ENCODE measurements around the gene RAP1GAP2.

Gene RAP1GAP2

DNA sequence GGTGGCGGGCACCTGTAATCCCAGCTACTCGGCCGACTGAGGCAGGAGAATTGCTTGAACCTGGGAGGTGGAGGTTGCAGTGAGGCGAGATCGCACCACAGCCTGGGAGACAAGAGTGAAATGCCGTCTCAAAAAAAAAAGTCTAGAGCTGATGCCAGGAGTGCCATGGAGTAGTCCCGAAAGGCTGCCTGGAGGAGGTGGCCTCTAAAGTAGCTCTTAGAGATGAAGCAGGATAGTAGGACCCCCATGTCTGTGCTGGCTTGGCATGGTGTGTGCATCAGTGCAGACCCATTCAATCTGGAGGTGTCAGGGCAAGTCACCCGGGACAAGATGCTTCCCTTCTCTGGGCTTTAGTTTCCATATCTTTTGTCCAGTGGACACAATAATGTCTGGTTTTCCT lies 6.3 kb downstream of the RAP1GAP2 start:
- H3K9ac ChIP-seq (ENCODE audit: low read depth, low read length): no peak overlapping the region
- H3K4me1 ChIP-seq (ENCODE audit: control insufficient read depth, insufficient read depth, low read length): no peaks in the 10 kb centered on the region
- no peak overlapping the region for H3K4me2 ChIP-seq (ENCODE audit: low read length)
- peaks cover 72% of the 10 kb centered on the region for H3K27me3 ChIP-seq (ENCODE audit: control insufficient read depth, insufficient read depth, low read length)
- no peaks in the 10 kb centered on the region for H3K9me3 ChIP-seq (replicated peaks; ENCODE audit: low read length)
- no peaks in the 10 kb centered on the region for H3K36me3 ChIP-seq (ENCODE audit: insufficient read depth, low read length)
- no peak overlapping the region for H3K4me3 ChIP-seq (ENCODE audit: low read length)

- no peak overlapping the region for H3K4me3 ChIP-seq (ENCODE audit: low read length)
- no peak overlapping the region for H3K4me2 ChIP-seq (ENCODE audit: low read length)
- no peak overlapping the region for H3K9ac ChIP-seq (ENCODE audit: low read depth, low read length)
- H3K36me3 ChIP-seq (ENCODE audit: insufficient read depth, low read length): no peaks in the 10 kb centered on the region
- H3K27me3 ChIP-seq (ENCODE audit: control insufficient read depth, insufficient read depth, low read length): peaks cover 73% of the 10 kb centered on the region
- no peaks in the 10 kb centered on the region for H3K4me1 ChIP-seq (ENCODE audit: control insufficient read depth, insufficient read depth, low read length)
- no peaks in the 10 kb centered on the region for H3K9me3 ChIP-seq (replicated peaks; ENCODE audit: low read length)
These were observed 7.1 kb downstream of the RAP1GAP2 start for GRCh38 chr17:2803386-2803785.

DNA sequence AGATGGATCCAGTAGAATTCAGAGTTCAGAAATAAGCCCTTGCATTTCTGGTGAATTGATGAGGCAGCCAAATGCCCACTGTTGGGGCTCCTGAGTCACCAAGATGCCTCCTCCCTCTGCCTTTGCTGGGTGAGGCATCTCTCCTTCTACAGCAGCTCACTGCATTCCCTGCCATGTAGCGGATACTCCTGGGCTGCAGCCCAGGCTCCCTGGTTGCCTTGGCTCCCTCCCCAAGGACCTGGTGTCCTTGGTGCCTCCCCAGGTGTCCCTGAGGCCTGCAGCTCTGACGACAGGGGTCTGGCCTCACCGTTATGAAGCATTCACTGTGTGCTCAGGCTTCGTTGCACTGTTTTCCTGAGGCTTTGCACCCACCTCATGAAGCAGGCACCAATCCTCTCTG lies 7.7 kb downstream of the RAP1GAP2 start:
- no peak overlapping the region for H3K4me3 ChIP-seq (ENCODE audit: low read length)
- no peak overlapping the region for H3K9ac ChIP-seq (ENCODE audit: low read depth, low read length)
- H3K36me3 ChIP-seq (ENCODE audit: insufficient read depth, low read length): no peaks in the 10 kb centered on the region
- H3K4me1 ChIP-seq (ENCODE audit: control insufficient read depth, insufficient read depth, low read length): no peaks in the 10 kb centered on the region
- H3K9me3 ChIP-seq (replicated peaks; ENCODE audit: low read length): no peaks in the 10 kb centered on the region
- no peak overlapping the region for H3K4me2 ChIP-seq (ENCODE audit: low read length)
- H3K27me3 ChIP-seq (ENCODE audit: control insufficient read depth, insufficient read depth, low read length): peaks cover 69% of the 10 kb centered on the region

GRCh38 chr17:2804912-2805311 lies 8.7 kb downstream of the RAP1GAP2 start:
- Histone ChIP-seq H3K4me1 (ENCODE audit: control insufficient read depth, insufficient read depth, low read length) (no peaks in the 10 kb centered on the region), H3K9me3 (replicated peaks; ENCODE audit: low read length) (no peaks in the 10 kb centered on the region), H3K4me3 (ENCODE audit: low read length) (no peak overlapping the region), H3K9ac (ENCODE audit: low read depth, low read length) (no peak overlapping the region), H3K4me2 (ENCODE audit: low read length) (no peak overlapping the region), H3K27me3 (ENCODE audit: control insufficient read depth, insufficient read depth, low read length) (peaks cover 65% of the 10 kb centered on the region), H3K36me3 (ENCODE audit: insufficient read depth, low read length) (no peaks in the 10 kb centered on the region)

DNA sequence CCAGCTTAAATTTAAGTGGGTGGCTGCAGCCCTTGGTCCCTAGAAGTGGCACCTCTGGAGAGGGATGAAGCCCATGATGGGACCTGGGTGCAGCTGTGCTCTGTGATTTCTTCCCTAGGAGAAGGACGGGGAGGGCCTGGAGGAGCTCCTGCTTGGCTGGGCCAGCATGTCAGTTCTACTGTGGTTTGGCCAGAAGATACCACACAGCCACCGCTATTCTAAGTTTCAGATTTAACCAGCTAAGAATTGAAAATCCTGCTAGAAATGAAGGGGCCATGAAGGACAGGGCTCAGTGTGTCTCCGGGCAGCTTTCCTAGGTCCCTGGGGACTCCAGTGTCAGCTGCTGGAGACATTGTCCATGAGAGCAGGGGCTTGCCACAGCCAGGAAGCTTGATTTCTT lies 9.7 kb downstream of the RAP1GAP2 start:
- Histone ChIP-seq H3K9ac (ENCODE audit: low read depth, low read length) (no peak overlapping the region), H3K9me3 (replicated peaks; ENCODE audit: low read length) (no peaks in the 10 kb centered on the region), H3K4me1 (ENCODE audit: control insufficient read depth, insufficient read depth, low read length) (no peaks in the 10 kb centered on the region), H3K4me3 (ENCODE audit: low read length) (no peak overlapping the region), H3K4me2 (ENCODE audit: low read length) (no peak overlapping the region), H3K27me3 (ENCODE audit: control insufficient read depth, insufficient read depth, low read length) (peaks cover 58% of the 10 kb centered on the region), H3K36me3 (ENCODE audit: insufficient read depth, low read length) (no peaks in the 10 kb centered on the region)

- peaks cover 11% of the 10 kb centered on the region for H3K4me1 ChIP-seq (ENCODE audit: control insufficient read depth, insufficient read depth, low read length)
These were observed 12.4 kb downstream of the RAP1GAP2 start for GRCh38 chr17:2808367-2809335.

GRCh38 chr17:2809337-2809736 lies 13.1 kb downstream of the RAP1GAP2 start:
- Histone ChIP-seq H3K27me3 (ENCODE audit: control insufficient read depth, insufficient read depth, low read length) (peaks cover 30% of the 10 kb centered on the region), H3K4me2 (ENCODE audit: low read length) (no peak overlapping the region), H3K4me3 (ENCODE audit: low read length) (no peak overlapping the region), H3K4me1 (ENCODE audit: control insufficient read depth, insufficient read depth, low read length) (peaks cover 11% of the 10 kb centered on the region), H3K9ac (ENCODE audit: low read depth, low read length) (no peak overlapping the region), H3K36me3 (ENCODE audit: insufficient read depth, low read length) (no peaks in the 10 kb centered on the region), H3K9me3 (replicated peaks; ENCODE audit: low read length) (no peaks in the 10 kb centered on the region)

More at GRCh38 chr17:2808367-2809335, 12.4 kb downstream of the RAP1GAP2 start:
- H3K9ac ChIP-seq (ENCODE audit: low read depth, low read length): no peak overlapping the region
- no peaks in the 10 kb centered on the region for H3K9me3 ChIP-seq (replicated peaks; ENCODE audit: low read length)
- H3K4me2 ChIP-seq (ENCODE audit: low read length): no peak overlapping the region
- peaks cover 37% of the 10 kb centered on the region for H3K27me3 ChIP-seq (ENCODE audit: control insufficient read depth, insufficient read depth, low read length)
- H3K36me3 ChIP-seq (ENCODE audit: insufficient read depth, low read length): no peaks in the 10 kb centered on the region
- no peak overlapping the region for H3K4me3 ChIP-seq (ENCODE audit: low read length)

DNA sequence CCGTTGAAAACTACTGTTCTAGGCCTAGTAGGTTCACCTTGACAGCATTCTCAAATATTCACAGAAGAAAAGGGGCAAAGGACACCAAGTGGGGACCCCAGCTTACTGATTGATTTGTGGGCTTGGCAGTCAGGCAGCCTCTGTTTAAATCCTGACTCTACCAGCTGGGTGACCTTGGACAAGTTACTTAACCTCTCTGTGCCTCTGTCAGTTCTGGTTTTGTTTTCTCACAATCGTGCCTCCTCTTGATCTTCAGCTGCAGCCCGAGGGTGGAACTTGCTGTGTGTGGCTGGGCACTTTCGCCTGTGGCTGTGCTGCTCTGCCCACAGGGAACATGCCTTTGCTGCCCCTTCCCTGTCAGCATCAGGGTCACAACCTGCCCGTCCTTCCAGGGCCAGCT lies 17.8 kb downstream of the RAP1GAP2 start:
- peaks cover 18% of the 10 kb centered on the region for H3K4me1 ChIP-seq (ENCODE audit: control insufficient read depth, insufficient read depth, low read length)
- H3K36me3 ChIP-seq (ENCODE audit: insufficient read depth, low read length): no peaks in the 10 kb centered on the region
- H3K4me2 ChIP-seq (ENCODE audit: low read length): no peak overlapping the region
- H3K27me3 ChIP-seq (ENCODE audit: control insufficient read depth, insufficient read depth, low read length): peaks cover 4% of the 10 kb centered on the region
- H3K4me3 ChIP-seq (ENCODE audit: low read length): no peak overlapping the region
- H3K9ac ChIP-seq (ENCODE audit: low read depth, low read length): no peak overlapping the region
- no peaks in the 10 kb centered on the region for H3K9me3 ChIP-seq (replicated peaks; ENCODE audit: low read length)

DNA sequence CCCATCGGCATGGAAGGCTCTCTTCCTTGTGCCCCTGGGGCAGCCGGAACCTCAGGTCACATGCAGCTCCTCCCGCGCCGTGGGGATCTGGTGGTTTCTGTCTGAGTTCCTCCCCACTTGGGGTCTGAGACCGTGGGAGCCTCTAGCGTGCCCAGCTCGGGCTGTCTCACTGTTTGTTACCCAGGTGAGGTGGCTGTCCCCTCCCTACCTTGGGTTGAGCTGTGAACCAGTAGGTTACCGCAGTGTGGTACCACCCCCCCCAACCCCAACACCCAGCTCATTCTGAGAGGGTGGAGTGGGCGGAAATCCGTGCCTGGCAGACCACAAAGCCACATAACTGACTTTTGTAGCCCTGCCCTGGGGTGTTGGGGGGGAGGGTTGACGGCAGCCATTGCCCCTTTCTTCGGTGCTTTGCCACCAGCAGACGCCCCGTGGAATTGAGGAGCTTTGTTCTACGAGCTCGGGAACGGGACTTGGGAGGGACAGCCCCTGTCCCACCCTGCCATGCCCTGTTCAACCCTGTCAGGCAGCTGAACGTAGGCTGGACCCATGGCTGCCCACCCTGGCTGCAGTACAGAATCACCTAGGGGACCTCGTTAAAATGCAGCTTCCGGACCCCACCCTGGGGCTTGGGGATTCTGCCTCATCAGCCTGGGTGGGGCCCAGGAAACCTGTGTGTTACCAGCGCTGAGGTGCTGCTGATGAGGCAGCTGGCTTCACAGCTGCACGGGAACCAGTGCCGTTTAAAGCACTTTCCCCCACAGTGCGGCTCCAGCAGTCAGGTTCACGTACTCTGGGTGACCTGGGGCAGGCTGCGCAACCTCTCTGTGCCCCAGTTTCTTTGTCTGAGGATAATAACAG lies 18.5 kb downstream of the RAP1GAP2 start:
- Histone ChIP-seq H3K27me3 (ENCODE audit: control insufficient read depth, insufficient read depth, low read length) (peaks cover 1% of the 10 kb centered on the region), H3K4me3 (ENCODE audit: low read length) (no peak overlapping the region), H3K4me1 (ENCODE audit: control insufficient read depth, insufficient read depth, low read length) (peaks cover 18% of the 10 kb centered on the region), H3K9ac (ENCODE audit: low read depth, low read length) (no peak overlapping the region), H3K4me2 (ENCODE audit: low read length) (no peak overlapping the region), H3K36me3 (ENCODE audit: insufficient read depth, low read length) (no peaks in the 10 kb centered on the region), H3K9me3 (replicated peaks; ENCODE audit: low read length) (no peaks in the 10 kb centered on the region)

GRCh38 chr17:2815781-2816185 lies 19.5 kb downstream of the RAP1GAP2 start:
- no peak overlapping the region for H3K4me3 ChIP-seq (ENCODE audit: low read length)
- peaks cover 4% of the 10 kb centered on the region for H3K27me3 ChIP-seq (ENCODE audit: control insufficient read depth, insufficient read depth, low read length)
- no peaks in the 10 kb centered on the region for H3K36me3 ChIP-seq (ENCODE audit: insufficient read depth, low read length)
- no peaks in the 10 kb centered on the region for H3K9me3 ChIP-seq (replicated peaks; ENCODE audit: low read length)
- no peak overlapping the region for H3K4me2 ChIP-seq (ENCODE audit: low read length)
- no peak overlapping the region for H3K9ac ChIP-seq (ENCODE audit: low read depth, low read length)
- peaks cover 18% of the 10 kb centered on the region for H3K4me1 ChIP-seq (ENCODE audit: control insufficient read depth, insufficient read depth, low read length)

DNA sequence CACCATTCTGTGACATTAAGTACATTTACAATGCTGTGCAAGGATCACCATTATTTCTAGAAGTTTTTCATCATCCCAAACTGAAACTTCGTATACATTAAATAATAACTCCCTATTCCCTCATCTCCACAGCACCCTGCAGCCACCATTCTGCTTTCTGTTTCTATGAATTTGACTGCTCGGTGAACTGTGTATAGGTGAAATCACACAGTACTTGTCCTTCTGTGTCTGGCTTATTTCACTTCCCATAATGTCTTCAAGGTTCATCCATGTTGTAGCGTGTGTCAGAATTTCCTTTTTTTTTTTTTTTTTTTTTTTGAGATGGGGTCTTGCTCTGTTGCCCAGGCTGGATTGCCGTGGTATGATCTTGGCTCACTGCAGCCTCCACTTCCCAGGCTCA lies 20.4 kb downstream of the RAP1GAP2 start:
- no peaks in the 10 kb centered on the region for H3K9me3 ChIP-seq (replicated peaks; ENCODE audit: low read length)
- no peak overlapping the region for H3K4me2 ChIP-seq (ENCODE audit: low read length)
- no peak overlapping the region for H3K9ac ChIP-seq (ENCODE audit: low read depth, low read length)
- no peaks in the 10 kb centered on the region for H3K36me3 ChIP-seq (ENCODE audit: insufficient read depth, low read length)
- H3K27me3 ChIP-seq (ENCODE audit: control insufficient read depth, insufficient read depth, low read length): peaks cover 4% of the 10 kb centered on the region
- H3K4me3 ChIP-seq (ENCODE audit: low read length): no peak overlapping the region
- H3K4me1 ChIP-seq (ENCODE audit: control insufficient read depth, insufficient read depth, low read length): peaks cover 16% of the 10 kb centered on the region

Data from skeletal muscle satellite cell (primary cell).